Glomerular endothelial cell (primary cell): ENCODE results near the gene INSC. TPM values are rescaled to one million over a fixed set of nuclear protein-coding genes. Genes with fewer than 3 reads are reported as not detected.

ENCODE experiments used
- DNase-seq: peaks from one replicate; pipeline ENCODE4 v3.0.0-alpha.2; 2011; ENCODE audit warnings: low read depth, low spot score; ENCODE audit errors: extremely low read depth
- total RNA-seq: library from RNA; depleted of rRNA; stranded (reverse); fragments of >200 nt; gene quantifications from 2 replicates; pipeline ENCODE4 v1.2.3, GENCODE V29; 2015

INSC gene
- total RNA-seq, 1 donor from 2014 or later: 0.18 TPM

DNA sequence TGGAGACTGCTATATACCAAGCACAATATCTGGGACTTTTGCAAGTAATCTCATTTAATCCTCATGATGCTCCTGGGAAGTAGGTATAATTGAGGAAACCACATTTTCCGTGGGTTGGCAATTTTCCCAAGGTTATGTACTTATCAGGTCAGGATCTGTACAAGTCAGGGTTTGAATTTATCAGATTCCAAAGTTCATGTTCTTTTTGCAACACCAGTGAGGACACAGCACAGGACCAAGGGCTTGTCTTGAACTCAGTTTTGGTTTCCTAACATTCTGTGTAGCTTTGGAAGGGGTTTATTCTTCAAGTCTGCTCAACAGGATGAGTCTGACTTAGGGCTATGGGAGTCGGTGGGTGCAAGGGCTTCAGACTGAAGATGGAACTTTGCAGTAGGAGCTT lies 30.4 kb downstream of the INSC start:
- DNase-seq: no peak

DNA sequence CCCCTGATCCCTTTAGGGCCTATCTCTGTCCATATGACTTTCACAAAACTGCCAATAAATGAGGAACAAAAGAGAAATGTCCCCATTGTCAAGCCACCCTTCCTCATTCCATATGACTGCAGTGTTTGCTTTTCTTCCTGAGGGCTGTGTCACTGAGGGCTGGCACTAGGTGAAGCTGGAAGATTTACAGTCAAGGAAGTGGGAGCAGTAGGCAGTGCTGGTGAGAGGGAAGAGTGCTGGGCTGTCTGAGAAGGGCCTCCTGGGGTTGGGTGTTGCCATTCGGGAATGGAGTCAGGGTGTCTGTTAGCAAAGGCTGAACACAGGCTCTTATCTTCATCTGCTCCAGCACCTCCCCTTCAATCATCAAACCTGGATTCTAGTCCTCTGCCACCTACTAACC lies 30.9 kb downstream of the INSC start:
- no peak for DNase-seq

GRCh38 chr11:15146271-15147003 lies 31.7 kb downstream of the INSC start:
- DNase-seq: no peak

GRCh38 chr11:15148169-15148568 lies 33.4 kb downstream of the INSC start:
- DNase-seq: no peak

- DNase-seq: no peak
Measured at GRCh38 chr11:15149050-15149449, 34.3 kb downstream of the INSC start.

- no peak for DNase-seq
Measured at GRCh38 chr11:15150507-15150906, 35.8 kb downstream of the INSC start.

DNA sequence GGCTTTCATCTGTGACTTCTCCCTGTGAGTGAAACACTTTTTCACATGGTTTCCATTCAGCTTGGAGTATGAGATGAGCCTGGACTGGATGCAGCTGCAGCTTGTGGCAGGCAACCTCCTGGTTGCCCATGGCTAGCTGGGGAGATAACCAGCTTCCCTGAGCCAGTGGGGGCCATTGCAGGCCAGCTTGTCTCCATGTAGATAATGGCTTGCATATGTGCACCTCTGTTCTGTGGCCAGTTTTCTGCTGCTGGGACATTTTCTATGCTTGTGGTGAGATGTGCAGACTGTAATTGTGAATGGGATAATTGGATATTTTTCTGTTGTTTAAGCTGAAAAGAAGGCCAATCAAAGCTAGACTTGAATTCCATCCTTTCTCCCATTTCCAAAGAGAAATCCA lies 38.5 kb downstream of the INSC start:
- DNase-seq: no peak

- DNase-seq: no peak
Measured at GRCh38 chr11:15157181-15157580, 42.5 kb downstream of the INSC start.

DNA sequence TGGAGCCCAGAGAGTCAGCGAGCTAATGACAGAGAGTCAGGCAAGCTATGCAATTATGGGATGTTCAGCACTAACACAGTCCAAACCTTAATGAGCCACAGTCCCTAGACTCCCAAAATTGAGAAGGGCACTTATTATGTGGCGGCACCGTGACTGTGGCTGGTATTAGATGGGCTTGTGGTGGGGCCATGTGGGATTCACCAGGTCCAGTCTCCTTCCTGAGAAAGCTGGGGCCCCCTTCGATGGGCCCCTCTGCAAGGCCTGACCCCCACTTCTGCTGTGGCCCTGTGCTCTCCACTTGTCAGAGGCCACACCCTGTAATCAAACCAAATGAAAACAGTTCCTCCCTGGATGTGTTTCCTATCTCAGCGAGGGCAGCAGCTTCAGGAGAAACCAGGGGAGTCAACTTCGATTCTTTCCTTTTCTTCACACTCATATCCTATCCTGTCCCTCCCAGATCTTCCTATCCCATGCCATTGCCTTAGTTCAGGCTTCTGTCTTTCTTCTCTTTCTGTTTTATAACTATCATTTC lies 42.9 kb downstream of the INSC start:
- DNase-seq: no peak

GRCh38 chr11:15158351-15159015 lies 43.8 kb downstream of the INSC start:
- no peak for DNase-seq

DNA sequence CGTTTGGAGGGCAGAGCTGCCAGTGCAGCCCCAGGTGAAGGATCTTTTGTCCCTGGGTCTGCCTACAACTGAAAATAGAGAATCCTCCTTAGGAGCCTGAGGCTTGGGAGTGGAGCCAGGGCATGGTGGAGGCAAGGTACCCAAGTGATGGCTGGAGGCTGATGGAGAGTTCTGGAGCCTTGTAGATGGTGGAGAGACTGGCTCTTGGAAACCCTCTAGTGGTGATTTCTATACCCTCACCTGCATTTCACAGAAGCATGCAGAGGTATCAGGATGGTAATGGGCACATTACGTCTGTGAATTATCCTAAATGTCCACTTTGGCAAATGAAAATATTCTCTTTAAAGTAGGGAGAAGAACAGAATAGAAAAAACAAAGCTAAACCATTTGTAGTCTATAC lies 44.4 kb downstream of the INSC start:
- DNase-seq: no peak

DNA sequence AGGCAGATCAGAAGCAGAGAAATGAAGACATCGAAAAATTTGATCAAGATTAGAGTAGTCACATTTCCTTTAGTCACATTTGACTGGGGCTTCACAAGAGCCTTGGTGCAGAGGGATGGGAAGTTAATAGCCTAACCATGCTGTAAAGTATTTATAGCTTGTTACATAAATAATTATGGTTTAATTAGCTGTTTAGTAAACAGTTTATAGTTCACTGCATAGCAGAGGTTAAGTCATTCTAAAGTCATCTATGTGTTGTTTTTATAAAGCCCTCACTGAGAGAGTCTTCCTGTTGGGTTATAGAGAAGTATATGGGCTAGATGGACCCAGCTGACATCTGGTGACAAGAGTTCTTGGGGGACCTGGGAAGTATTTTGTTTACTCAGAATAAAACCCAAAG lies 47.1 kb downstream of the INSC start:
- no peak for DNase-seq

DNA sequence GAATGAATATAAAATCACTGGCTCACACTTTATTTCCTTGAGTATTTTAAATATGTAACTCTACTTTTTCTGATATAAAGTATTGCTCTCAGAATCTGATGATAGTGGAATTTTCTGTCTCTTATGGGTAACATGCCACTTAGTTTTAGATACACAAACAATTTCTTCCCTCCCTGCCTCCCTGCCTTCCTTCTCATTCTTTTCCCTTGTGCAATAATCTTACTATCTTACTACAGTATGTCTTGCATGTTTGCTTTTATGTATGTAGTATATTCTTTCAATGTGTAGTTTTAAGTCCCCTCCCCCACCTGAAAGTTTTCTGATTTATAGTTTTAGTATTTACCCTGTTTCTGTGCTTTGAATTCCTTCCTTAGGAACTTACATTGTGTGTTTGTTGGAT lies 48.4 kb downstream of the INSC start:
- DNase-seq: no peak

DNA sequence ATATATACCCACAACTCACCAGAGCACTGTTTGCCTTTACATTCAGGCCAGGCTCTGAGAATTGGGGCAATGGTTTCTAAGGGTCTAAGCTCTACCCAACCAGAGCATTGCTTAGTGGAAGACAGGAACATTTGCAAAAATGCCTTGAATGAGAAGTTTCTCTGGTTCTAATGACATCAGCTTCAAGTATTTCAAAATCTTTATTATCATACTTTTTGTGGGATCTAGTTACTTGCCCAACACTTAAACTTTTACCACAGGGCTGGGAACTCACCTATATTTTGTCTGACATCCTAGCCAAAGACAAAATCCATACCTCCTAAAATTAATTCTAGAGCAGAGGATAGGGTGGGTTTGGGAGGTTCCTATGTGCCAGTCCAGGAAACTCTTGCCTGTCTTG lies 51.5 kb downstream of the INSC start:
- DNase-seq: no peak

- DNase-seq: no peak
Measured at GRCh38 chr11:15169815-15170551, 55.3 kb downstream of the INSC start.

- DNase-seq: no peak
Measured at GRCh38 chr11:15170698-15171097, 56.0 kb downstream of the INSC start.

- DNase-seq: no peak
Measured at GRCh38 chr11:15171956-15172355, 57.2 kb downstream of the INSC start.

DNA sequence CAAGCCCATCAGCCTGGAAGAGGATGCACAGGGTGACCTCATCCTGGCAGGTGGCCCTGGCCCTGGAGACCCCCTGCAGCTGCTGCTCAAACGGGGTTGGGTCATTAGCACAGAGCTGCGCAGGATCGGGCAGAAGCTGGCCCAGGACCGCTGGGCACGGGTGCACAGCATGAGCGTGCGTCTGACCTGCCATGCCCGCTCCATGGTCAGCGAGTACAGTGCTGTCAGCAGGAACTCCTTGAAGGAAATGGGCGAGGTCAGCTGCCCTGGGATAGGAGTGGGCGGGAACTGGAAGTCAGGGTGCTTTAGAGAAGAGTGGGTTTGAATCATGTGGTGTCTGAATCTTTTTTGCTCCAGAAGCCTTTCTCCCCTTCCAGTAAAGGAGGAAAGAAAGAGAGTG lies 61.1 kb downstream of the INSC start:
- no peak for DNase-seq

DNA sequence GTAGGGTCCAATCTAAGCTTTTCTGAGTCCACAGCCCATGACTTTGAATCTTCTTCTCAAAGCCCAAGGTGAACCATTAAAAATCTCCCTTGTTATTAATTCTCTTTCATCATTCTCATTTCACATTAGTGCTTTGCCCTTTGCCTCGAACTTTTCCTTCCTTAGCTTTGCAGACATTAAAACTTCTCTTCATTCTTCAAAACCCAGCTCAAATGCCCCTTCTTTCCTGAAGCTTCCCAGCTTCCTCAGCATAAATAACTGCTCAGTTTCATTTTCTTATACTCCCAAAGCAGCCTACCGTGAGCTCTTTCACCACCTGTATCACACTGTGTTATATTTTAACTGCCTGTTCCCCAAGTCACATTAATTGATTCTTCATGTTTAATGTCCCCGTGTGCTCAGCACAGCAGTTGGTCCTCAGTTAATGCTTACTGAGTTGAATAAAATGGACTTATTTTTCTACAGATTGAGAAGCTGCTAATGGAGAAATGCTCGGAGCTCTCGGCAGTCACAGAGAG lies 62.0 kb downstream of the INSC start:
- no peak for DNase-seq

DNA sequence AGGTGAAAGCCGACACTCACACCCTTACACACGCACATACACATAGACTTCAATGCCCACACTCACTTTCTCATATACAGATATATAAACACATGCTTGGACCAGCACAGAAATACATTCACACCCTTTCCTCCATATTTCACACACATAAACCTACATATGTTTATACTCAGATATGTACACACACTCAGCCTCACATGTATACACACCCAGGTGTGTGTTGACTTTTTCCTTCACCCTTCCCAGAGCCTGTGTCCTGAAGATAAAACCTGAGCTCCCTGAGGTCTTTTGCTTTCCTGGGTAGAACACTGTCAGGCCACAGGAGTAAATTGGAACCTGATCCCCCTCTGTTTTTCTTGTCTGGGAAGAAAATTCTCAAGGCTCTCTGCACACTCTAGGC lies 62.8 kb downstream of the INSC start:
- no peak for DNase-seq

DNA sequence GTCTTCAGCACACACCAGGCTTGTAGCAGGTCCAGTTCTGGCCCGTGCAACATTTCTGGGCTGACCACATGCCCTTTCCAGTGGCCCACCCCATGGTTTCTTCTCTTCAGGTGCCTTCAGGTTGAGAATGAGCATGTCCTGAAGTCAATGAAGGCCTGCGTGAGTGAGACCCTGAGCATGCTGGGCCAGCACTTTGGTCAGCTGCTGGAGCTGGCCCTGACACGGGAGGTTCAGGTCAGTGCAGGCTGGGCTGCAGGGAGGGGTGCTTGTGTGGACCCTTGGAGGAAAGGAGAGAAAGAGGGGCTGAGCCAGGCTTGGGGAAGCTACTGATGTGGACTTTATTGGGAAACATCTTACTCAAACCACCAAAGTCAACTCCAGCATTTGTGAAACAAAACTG lies 63.5 kb downstream of the INSC start:
- DNase-seq: no peak
